ENCODE data around the gene JAKMIP2.

DNA sequence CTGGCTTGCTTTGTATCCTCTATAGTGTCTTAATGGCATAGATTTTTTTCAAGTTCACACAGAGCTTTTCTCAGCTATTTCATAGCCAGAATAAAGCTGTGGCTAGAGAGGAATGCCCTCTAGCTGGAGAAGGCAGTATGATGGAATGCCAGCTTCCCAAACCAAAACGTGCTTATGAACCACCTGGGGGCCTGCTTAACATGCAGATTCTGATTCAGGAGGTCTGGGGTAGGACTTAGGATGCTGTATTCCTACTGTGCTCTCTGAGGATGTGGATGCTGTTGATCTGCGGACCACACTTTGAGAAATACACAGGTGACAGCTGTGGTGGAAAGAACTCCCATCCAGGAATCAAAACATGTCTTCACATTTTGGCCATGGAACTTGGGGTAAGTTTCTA, 222.8 kb downstream of the JAKMIP2 start:
- TF ChIP-seq, protein P1, sequence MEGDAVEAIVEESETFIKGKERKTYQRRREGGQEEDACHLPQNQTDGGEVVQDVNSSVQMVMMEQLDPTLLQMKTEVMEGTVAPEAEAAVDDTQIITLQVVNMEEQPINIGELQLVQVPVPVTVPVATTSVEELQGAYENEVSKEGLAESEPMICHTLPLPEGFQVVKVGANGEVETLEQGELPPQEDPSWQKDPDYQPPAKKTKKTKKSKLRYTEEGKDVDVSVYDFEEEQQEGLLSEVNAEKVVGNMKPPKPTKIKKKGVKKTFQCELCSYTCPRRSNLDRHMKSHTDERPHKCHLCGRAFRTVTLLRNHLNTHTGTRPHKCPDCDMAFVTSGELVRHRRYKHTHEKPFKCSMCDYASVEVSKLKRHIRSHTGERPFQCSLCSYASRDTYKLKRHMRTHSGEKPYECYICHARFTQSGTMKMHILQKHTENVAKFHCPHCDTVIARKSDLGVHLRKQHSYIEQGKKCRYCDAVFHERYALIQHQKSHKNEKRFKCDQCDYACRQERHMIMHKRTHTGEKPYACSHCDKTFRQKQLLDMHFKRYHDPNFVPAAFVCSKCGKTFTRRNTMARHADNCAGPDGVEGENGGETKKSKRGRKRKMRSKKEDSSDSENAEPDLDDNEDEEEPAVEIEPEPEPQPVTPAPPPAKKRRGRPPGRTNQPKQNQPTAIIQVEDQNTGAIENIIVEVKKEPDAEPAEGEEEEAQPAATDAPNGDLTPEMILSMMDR (IDR thresholded peaks at IDR 0.05) = no peak
- no peak for TF ChIP-seq POLR2A (IDR thresholded peaks at IDR 0.05)

Data from heart left ventricle (tissue), 13 donors.